Stimulated activated naive CD4-positive, alpha-beta T cell (primary cell): ENCODE data around the gene TMEM145.

ENCODE experiments used
- DNase-seq, 6 experiments: peaks; one replicate each; lab custom pipeline; 2025; lab: John Stamatoyannopoulos, UW

TMEM145 gene

GRCh38 chr19:42361545-42361910 is 48.4 kb downstream of the TMEM145 start:
- DNase-seq: no peak

- DNase-seq: no peak
These were observed 49.2 kb downstream of the TMEM145 start for GRCh38 chr19:42362342-42362741.

- DNase-seq: no peak
These were observed 49.9 kb downstream of the TMEM145 start for GRCh38 chr19:42362891-42363440.

GRCh38 chr19:42363614-42364346 is 50.7 kb downstream of the TMEM145 start:
- no peak for DNase-seq

GRCh38 chr19:42366673-42367072 is 53.6 kb downstream of the TMEM145 start:
- DNase-seq: no peak

GRCh38 chr19:42367929-42368328 is 54.8 kb downstream of the TMEM145 start:
- DNase-seq: no peak

GRCh38 chr19:42368360-42368759 is 55.3 kb downstream of the TMEM145 start:
- DNase-seq: no peak

- no peak for DNase-seq
These were observed 55.7 kb downstream of the TMEM145 start for GRCh38 chr19:42368765-42369164.

- no peak for DNase-seq
These were observed 56.4 kb downstream of the TMEM145 start for GRCh38 chr19:42369433-42370067.

GRCh38 chr19:42370068-42370520 is 57.0 kb downstream of the TMEM145 start:
- no peak for DNase-seq

- no peak for DNase-seq
These were observed 57.6 kb downstream of the TMEM145 start for GRCh38 chr19:42370626-42371175.
